ENCODE results near the gene LACRT. TPM values are rescaled to one million over a fixed set of nuclear protein-coding genes. Genes with fewer than 3 reads are reported as not detected.

Gene LACRT
- total and polyA plus RNA-seq, 2 donors (not counting 1 experiment from before 2014, with no cell fraction given), result not detected

DNA sequence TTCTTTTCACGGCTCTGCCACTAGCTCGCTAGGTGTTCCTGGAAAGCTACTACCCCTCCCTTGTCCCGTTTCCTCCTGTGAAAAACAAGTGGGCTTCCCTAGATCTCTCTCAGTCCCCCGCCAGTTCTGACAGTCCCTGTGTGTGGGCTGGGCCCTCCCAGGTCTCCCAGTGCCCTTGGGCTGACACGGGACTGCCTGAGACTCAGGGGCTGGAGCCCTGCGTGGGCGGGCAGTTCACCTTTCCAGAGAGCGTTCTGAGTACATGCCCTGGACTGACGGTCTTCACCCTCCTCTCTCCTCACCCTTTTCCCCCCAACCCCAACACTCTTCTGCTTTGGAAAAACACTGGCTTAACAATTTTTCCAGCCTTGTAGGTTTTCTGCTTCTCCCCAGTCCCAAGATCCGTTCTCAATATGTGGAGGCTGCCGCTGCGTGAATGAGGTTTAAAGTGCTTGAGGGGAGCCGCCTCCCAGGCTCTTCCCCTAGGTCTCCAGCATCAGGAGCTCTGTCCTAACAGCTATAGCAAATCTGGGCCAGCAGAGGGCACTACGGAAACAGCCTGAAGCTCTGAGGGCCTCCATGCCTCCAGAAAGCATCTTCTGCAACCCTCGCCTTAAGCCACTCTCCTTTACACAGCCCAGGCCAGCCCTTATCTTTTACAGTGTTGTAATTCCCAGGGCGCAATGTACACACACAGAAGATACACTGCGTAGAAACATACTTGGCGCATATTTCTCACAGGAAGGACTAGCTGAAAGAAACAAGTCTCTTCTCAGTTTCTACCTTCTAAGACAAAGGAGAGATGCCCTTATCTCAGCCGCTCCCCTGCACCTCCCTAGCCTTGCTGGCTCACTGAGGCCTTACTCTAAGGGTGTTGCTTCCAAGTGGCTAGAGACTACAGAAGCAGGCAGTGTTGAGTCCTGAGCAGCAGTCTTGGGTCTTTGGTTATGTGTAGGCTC, 23.9 kb upstream of the LACRT start:
- Mint-ChIP-seq H3K9me3 (ENCODE audit: insufficient read depth) (no peaks in the 10 kb centered on the region), H3K4me1 (no peaks in the 10 kb centered on the region), H3K27me3 (peaks cover 34% of the 10 kb centered on the region), H3K4me3 (no peak overlapping the region), H3K27ac (no peak overlapping the region)
- intact Hi-C loops (cut with micrococcal nuclease), result no loop called here
- H4K20me1 ChIP-seq (ENCODE audit: control insufficient read depth, insufficient read depth, low read length, poor library complexity, severe bottlenecking), result no peaks in the 10 kb centered on the region
- H3K4me3 ChIP-seq (ENCODE audit: control extremely low read depth in 1 of 5, extremely low read depth in 1 of 5, insufficient read depth in 1 of 5, low read depth in 2 of 5, low read length in 4 of 5), result no peak overlapping the region
- H2AFZ ChIP-seq (ENCODE audit: insufficient read depth, low read depth, low read length, poor library complexity, severe bottlenecking), result no peak overlapping the region
- no peak for TF ChIP-seq EZH2 (IDR thresholded peaks at IDR 0.05; ENCODE audit: borderline replicate concordance, insufficient read depth, low read depth, low read length, poor library complexity, severe bottlenecking)
- TF ChIP-seq, protein P1, sequence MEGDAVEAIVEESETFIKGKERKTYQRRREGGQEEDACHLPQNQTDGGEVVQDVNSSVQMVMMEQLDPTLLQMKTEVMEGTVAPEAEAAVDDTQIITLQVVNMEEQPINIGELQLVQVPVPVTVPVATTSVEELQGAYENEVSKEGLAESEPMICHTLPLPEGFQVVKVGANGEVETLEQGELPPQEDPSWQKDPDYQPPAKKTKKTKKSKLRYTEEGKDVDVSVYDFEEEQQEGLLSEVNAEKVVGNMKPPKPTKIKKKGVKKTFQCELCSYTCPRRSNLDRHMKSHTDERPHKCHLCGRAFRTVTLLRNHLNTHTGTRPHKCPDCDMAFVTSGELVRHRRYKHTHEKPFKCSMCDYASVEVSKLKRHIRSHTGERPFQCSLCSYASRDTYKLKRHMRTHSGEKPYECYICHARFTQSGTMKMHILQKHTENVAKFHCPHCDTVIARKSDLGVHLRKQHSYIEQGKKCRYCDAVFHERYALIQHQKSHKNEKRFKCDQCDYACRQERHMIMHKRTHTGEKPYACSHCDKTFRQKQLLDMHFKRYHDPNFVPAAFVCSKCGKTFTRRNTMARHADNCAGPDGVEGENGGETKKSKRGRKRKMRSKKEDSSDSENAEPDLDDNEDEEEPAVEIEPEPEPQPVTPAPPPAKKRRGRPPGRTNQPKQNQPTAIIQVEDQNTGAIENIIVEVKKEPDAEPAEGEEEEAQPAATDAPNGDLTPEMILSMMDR (IDR thresholded peaks at IDR 0.05), result peak; percentile 43
- no peaks in the 10 kb centered on the region for H3K9me3 ChIP-seq (ENCODE audit: control extremely low read depth in 1 of 3, control insufficient read depth in 2 of 3, insufficient read depth in 1 of 3, low read length in 2 of 3)
- H3K4me1 ChIP-seq (ENCODE audit: control insufficient read depth in 2 of 2, insufficient read depth in 2 of 2, low read length in 2 of 2), result no peaks in the 10 kb centered on the region
- no peak overlapping the region for H3K4me2 ChIP-seq (replicated peaks; ENCODE audit: low read depth, low read length, poor library complexity, severe bottlenecking)
- H3K79me2 ChIP-seq (ENCODE audit: control insufficient read depth, insufficient read depth, low read length), result no peaks in the 10 kb centered on the region
- peaks cover 0 to 10% (median 2%) of the 10 kb centered on the region in 4 experiments for H3K27me3 ChIP-seq (replicated peaks in 1 of 4; ENCODE audit: control extremely low read depth in 1 of 4, control insufficient read depth in 3 of 4, insufficient read depth in 4 of 4, low read length in 3 of 4)
- ChIA-PET CTCF (interaction anchor here (0.7 to 1.5 kb wide), 4 partner anchors 10 to 55 kb away, joined by 3 to 4 read pairs (median 3); no protein-coding TSS in a partner anchor), POLR2A (no interaction called here)
- ATAC-seq (ENCODE audit: low read depth), result no peak
- no peaks in the 10 kb centered on the region for H3K36me3 ChIP-seq (replicated peaks in 1 of 2; ENCODE audit: control extremely low read depth in 1 of 2, control insufficient read depth in 1 of 2, extremely low read depth in 1 of 2, insufficient read depth in 2 of 2, low read length in 1 of 2)
- no peak overlapping the region for H3K9ac ChIP-seq (ENCODE audit: low read length)
- peak; percentile 37 for DNase-seq
- 63% methylated on average over 16 of the region's 19 CpGs for WGBS (ENCODE audit: insufficient coverage)
- H3K27ac ChIP-seq (ENCODE audit: low read length in 2 of 2), result no peak overlapping the region

DNA sequence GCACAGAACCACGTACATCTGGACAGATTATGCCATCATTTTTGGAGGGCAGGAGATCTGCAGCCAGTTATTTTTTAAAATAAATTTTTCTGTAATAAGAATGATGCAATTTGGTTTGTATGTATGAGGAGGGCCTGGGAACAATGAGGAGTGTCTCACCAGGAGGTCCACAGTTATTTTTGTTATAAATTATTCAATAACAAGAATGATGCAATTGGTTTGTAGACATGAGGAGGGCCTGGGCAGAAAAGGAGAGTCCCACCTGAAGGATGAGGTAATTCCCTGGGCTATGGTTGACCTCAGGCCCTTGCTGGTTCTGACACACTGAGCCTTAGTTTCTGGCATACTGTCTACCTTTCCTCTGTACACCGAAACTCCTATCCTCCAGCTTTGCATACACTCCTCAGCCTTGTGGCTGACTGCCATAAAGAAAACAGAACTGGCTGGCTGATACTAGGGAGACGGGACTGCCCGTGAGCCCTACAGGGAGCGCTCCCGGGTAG, 22.5 kb upstream of the LACRT start:
- no peaks in the 10 kb centered on the region for H3K9me3 ChIP-seq (ENCODE audit: control extremely low read depth in 1 of 3, control insufficient read depth in 2 of 3, insufficient read depth in 1 of 3, low read length in 2 of 3)
- no peak overlapping the region for H3K27ac ChIP-seq (ENCODE audit: low read length in 2 of 2)
- no peak for DNase-seq
- intact Hi-C loops (cut with micrococcal nuclease), result no loop called here
- 100% methylated on average over 1 of the region's 6 CpGs for WGBS (ENCODE audit: insufficient coverage)
- TF ChIP-seq, protein P1 (IDR thresholded peaks at IDR 0.05), result no peak
- no peak for TF ChIP-seq EZH2 (IDR thresholded peaks at IDR 0.05; ENCODE audit: borderline replicate concordance, insufficient read depth, low read depth, low read length, poor library complexity, severe bottlenecking)
- no peak overlapping the region for H3K27ac Mint-ChIP-seq
- no peak overlapping the region for H3K4me3 Mint-ChIP-seq
- H3K4me1 ChIP-seq (ENCODE audit: control insufficient read depth in 2 of 2, insufficient read depth in 2 of 2, low read length in 2 of 2), result no peaks in the 10 kb centered on the region
- no peak for ATAC-seq (ENCODE audit: low read depth)
- no peaks in the 10 kb centered on the region for H3K79me2 ChIP-seq (ENCODE audit: control insufficient read depth, insufficient read depth, low read length)
- H3K4me3 ChIP-seq (ENCODE audit: control extremely low read depth in 1 of 5, extremely low read depth in 1 of 5, insufficient read depth in 1 of 5, low read depth in 2 of 5, low read length in 4 of 5), result no peak overlapping the region
- no peak overlapping the region for H3K9ac ChIP-seq (ENCODE audit: low read length)
- POLR2A ChIA-PET, result no interaction called here
- no peak overlapping the region for H2AFZ ChIP-seq (ENCODE audit: insufficient read depth, low read depth, low read length, poor library complexity, severe bottlenecking)
- H3K27me3 Mint-ChIP-seq, result peaks cover 40% of the 10 kb centered on the region
- H3K9me3 Mint-ChIP-seq (ENCODE audit: insufficient read depth), result no peaks in the 10 kb centered on the region
- H3K4me1 Mint-ChIP-seq, result no peaks in the 10 kb centered on the region
- H3K4me2 ChIP-seq (replicated peaks; ENCODE audit: low read depth, low read length, poor library complexity, severe bottlenecking), result no peak overlapping the region
- H3K36me3 ChIP-seq (replicated peaks in 1 of 2; ENCODE audit: control extremely low read depth in 1 of 2, control insufficient read depth in 1 of 2, extremely low read depth in 1 of 2, insufficient read depth in 2 of 2, low read length in 1 of 2), result no peaks in the 10 kb centered on the region
- peaks cover 0 to 17% (median 1%) of the 10 kb centered on the region in 4 experiments for H3K27me3 ChIP-seq (replicated peaks in 1 of 4; ENCODE audit: control extremely low read depth in 1 of 4, control insufficient read depth in 3 of 4, insufficient read depth in 4 of 4, low read length in 3 of 4)
- CTCF ChIA-PET, result no interaction called here
- H4K20me1 ChIP-seq (ENCODE audit: control insufficient read depth, insufficient read depth, low read length, poor library complexity, severe bottlenecking), result no peaks in the 10 kb centered on the region
